Measurements from ENCODE around the gene GFRA4. TPM values are rescaled to one million over a fixed set of nuclear protein-coding genes. Genes with fewer than 3 reads are reported as not detected.

The GFRA4 gene
- total RNA-seq, 1 experiment from 2014 or later, result not detected

- Histone ChIP-seq H4K8ac (replicated peaks; ENCODE audit: insufficient read length, low read depth, low read length) (no peak overlapping the region), H3K9me3 (ENCODE audit: control insufficient read depth, low read depth, low read length) (no peaks in the 10 kb centered on the region), H3K79me2 (ENCODE audit: insufficient read depth, low read length) (no peaks in the 10 kb centered on the region), H4K20me1 (ENCODE audit: control insufficient read depth, insufficient read depth, insufficient read length) (no peaks in the 10 kb centered on the region), H3K56ac (ENCODE audit: insufficient read length, low read depth, low read length) (no peak overlapping the region), H2BK12ac (ENCODE audit: insufficient read length, low read depth, low read length) (no peak overlapping the region), H3K4me2 (ENCODE audit: insufficient read depth, insufficient read length, low read length) (no peak overlapping the region), H3K23ac (ENCODE audit: insufficient read length, low read depth, low read length) (no peak overlapping the region), H3K18ac (ENCODE audit: insufficient read length, low read depth, low read length) (no peak overlapping the region), H3K27me3 (ENCODE audit: insufficient read depth, low read length) (peaks cover under 1% of the 10 kb centered on the region; the same call in 1 of the 2 replicates), H2BK5ac (ENCODE audit: insufficient read length, low read length) (no peak overlapping the region), H2BK120ac (ENCODE audit: low read depth, low read length, poor library complexity, severe bottlenecking) (no peak overlapping the region), H3K14ac (ENCODE audit: insufficient read depth, low read length) (no peak overlapping the region), H3T11ph (ENCODE audit: low read length) (no peak overlapping the region), H2AK5ac (ENCODE audit: insufficient read length, low read length) (no peak overlapping the region), H4K91ac (ENCODE audit: insufficient read length, low read depth, low read length) (no peak overlapping the region), H3K23me2 (ENCODE audit: insufficient read length, low read depth, low read length, poor library complexity, severe bottlenecking) (no peaks in the 10 kb centered on the region), H2BK15ac (ENCODE audit: low read depth, low read length) (no peak overlapping the region), H3K79me1 (ENCODE audit: insufficient read depth, low read depth, low read length, poor library complexity, severe bottlenecking) (no peaks in the 10 kb centered on the region), H3K27ac (ENCODE audit: insufficient read length, low read depth, low read length) (no peak overlapping the region), H4K5ac (ENCODE audit: insufficient read length, low read depth, low read length) (no peak overlapping the region), H3K4me1 (ENCODE audit: insufficient read depth, low read length) (no peaks in the 10 kb centered on the region), H2BK20ac (ENCODE audit: low read depth, low read length, poor library complexity, severe bottlenecking) (no peak overlapping the region), H3K9ac (ENCODE audit: extremely low read depth, insufficient read length, low read length) (no peak overlapping the region), H2AFZ (ENCODE audit: low read length) (no peak overlapping the region), H3K4ac (ENCODE audit: low read depth, low read length) (no peak overlapping the region)
- Mint-ChIP-seq H3K27me3 (ENCODE audit: low read depth) (peaks cover 27% of the 10 kb centered on the region), H3K27ac (no peak overlapping the region; a peak in 1 of 7 replicates), H3K4me3 (0 out of 5 replicates have a peak overlapping the region, but pooled peaks of 1 of the 2 experiments have one; percentile 57), H3K9me3 (peaks cover 2 to 4% of the 10 kb centered on the region in 2 experiments; a peak in 3 of 5 replicates), H3K4me1 (peaks cover 13 to 24% of the 10 kb centered on the region in 2 experiments), H3K36me3 (ENCODE audit: insufficient read depth in 1 of 3, low read depth in 3 of 3) (0 out of 7 replicates have a peak, but pooled peaks cover 0 to 3% (median 0%) of the 10 kb centered on the region in 3 experiments)
- DNase-seq, result no peak
- TF ChIP-seq CTCF (conservative IDR thresholded peaks at IDR 0.05), result no peak
- no CpG with 5 or more reads among the region's 8 CpGs for WGBS (ENCODE audit: extremely low coverage, insufficient read length, low lambda C conversion rate)
Observed at GRCh38 chr20:3667434-3668037, 4.3 kb upstream of the GFRA4 start.
